Activated T-cell treated with anti-CD3 and anti-CD28 coated beads for 48 hours (primary cell): ENCODE measurements around the gene RFPL2.
A peak's percentile ranks its signal among the peaks of the same experiment; 100 is the strongest.
"Not testable (repeated sequence)": the region's sequence is repeated elsewhere in the genome, so short reads cannot be mapped to it uniquely, and the experiment has no call there.

Source experiments
- DNase-seq: peaks from one replicate; pipeline ENCODE4 v3.0.0-alpha.2; 2020; ENCODE audit warnings: low read depth

Gene RFPL2

GRCh38 chr22:32205974-32206773 is 1.3 kb upstream of the RFPL2 start:
- no peak for DNase-seq

- DNase-seq = no peak
Measured at GRCh38 chr22:32204040-32204855, 625 bp downstream of the RFPL2 start.

- DNase-seq = no peak
Measured at GRCh38 chr22:32203181-32204039, 1.5 kb downstream of the RFPL2 start.

GRCh38 chr22:32202539-32203180 is 2.2 kb downstream of the RFPL2 start:
- peak; percentile 30 for DNase-seq

GRCh38 chr22:32202161-32202538 is 2.7 kb downstream of the RFPL2 start:
- no peak for DNase-seq

GRCh38 chr22:32200752-32201151 is 4.1 kb downstream of the RFPL2 start:
- DNase-seq = no peak

GRCh38 chr22:32199961-32200360 is 4.9 kb downstream of the RFPL2 start:
- no peak for DNase-seq

GRCh38 chr22:32199341-32199740 is 5.5 kb downstream of the RFPL2 start:
- DNase-seq = no peak

- not testable (repeated sequence) for DNase-seq
Measured at GRCh38 chr22:32197553-32198226, 7.2 kb downstream of the RFPL2 start.

- not testable (repeated sequence) for DNase-seq
Measured at GRCh38 chr22:32195900-32196299, 9.0 kb downstream of the RFPL2 start.

GRCh38 chr22:32193346-32193745 is 11.5 kb downstream of the RFPL2 start:
- DNase-seq = not testable (repeated sequence)

GRCh38 chr22:32191021-32191420 is 13.9 kb downstream of the RFPL2 start:
- not testable (repeated sequence) for DNase-seq

GRCh38 chr22:32185821-32186220 is 19.1 kb downstream of the RFPL2 start:
- no peak for DNase-seq

GRCh38 chr22:32183625-32184024 is 21.2 kb downstream of the RFPL2 start:
- no peak for DNase-seq

- no peak for DNase-seq
Measured at GRCh38 chr22:32181043-32181442, 23.8 kb downstream of the RFPL2 start.

GRCh38 chr22:32177221-32177765 is 27.6 kb downstream of the RFPL2 start:
- DNase-seq = no peak

- peak; percentile 7 for DNase-seq
Measured at GRCh38 chr22:32175683-32176644, 28.9 kb downstream of the RFPL2 start.

- no peak for DNase-seq
Measured at GRCh38 chr22:32175115-32175514, 29.8 kb downstream of the RFPL2 start.

GRCh38 chr22:32165681-32166080 is 39.2 kb downstream of the RFPL2 start:
- no peak for DNase-seq
